Measurements from ENCODE around the gene OTUD5.
A peak's percentile ranks its signal among the peaks of the same experiment; 100 is the strongest.

OTUD5 gene

GRCh38 chrX:48935301-48935670 is 22.1 kb downstream of the OTUD5 start:
- DNase-seq, result no peak

DNA sequence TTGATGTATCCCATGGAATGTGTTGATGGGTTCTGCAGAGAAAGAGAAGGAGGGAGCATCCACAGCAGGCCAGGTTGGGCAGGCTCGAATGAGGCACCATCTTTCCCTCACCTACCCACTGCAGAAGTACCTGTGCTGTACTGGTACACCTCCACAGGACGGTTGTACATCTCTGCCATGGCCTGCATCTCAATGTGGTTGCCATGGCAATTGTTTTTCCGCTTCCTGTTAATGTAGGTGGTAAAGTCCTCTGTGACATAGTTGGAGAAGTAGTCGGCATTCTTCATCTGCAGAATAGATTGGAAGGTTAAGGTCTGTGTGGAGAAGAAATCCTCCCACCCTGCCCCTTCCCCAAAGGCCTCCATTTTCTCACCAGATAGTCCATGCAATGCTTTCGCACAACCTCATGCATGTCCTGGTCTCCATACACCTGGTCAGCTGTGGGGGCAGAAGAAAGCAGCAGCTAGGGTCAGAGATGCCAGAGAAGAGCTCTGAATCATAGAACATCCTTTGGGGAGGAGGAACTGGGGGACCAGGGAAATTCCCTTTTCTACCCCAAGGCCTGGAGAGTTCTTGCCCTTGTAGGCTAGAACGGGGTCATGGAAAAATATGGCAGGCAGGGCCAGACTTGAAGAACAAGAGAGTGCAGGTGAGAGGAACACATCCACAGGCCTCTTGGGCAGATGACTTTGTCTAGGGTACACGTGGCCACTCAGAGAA is 22.7 kb downstream of the OTUD5 start:
- no peak for DNase-seq

GRCh38 chrX:48933757-48934156 is 23.6 kb downstream of the OTUD5 start:
- DNase-seq, result no peak

GRCh38 chrX:48927736-48928382 is 29.5 kb downstream of the OTUD5 start:
- no peak for DNase-seq

DNA sequence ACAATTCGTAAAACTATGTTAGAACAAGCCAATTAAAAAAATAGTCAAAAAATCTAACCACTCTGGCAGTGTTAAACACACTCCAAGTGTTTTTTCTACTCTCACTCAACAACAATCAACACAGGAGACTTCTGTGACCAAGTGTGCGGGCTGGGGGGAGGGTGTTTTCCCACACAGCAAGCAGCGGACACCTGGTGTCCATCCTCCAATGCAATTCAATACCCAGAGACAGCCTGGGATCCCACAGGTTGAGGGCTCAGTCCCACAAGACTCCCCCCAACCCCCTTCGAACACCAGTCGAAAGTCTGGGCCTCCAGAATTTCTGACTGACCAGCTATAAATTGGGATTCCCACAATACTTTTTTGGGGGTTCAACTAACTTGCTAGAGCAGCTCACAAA is 30.3 kb downstream of the OTUD5 start:
- no peak for DNase-seq

GRCh38 chrX:48924270-48924669 is 33.1 kb downstream of the OTUD5 start:
- DNase-seq, result no peak

DNA sequence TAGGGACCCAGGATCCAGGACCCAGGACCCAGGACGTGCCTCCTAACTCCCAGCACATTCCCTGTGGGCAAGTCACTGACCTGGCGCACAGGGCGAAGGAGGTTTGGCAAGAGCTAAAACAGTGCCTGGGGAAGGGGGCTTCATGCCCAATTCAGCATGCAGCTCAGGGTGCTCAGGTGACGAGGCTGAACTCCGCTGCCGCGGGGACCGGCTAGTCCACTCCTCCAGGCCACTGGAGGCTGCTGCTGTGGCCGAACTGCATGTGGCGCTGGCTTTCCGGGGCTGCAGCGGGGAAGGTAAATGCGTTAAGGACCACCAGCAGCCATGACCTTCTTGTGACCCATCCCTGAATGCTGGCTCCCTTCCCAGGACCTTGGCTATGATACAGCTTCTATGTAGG is 33.6 kb downstream of the OTUD5 start:
- DNase-seq, result no peak

DNA sequence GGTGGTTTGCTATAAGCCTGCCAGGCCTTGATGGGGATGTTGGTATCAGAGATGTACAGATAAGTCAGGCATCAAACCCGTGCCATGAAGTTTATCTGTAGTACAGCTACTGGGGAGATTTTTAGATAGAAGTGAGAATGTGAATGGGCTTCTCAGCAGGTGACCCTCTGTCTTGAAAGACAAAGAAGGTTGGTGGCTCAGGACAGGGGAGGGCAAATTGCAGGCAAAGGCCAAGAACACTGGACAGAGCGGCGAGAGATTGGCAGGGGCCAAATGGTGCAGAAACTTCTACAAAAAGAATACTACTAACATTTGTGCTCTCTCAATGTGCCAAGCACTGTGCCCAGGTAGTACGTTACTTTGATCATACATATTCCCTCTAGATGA is 36.7 kb downstream of the OTUD5 start:
- DNase-seq, result no peak

DNA sequence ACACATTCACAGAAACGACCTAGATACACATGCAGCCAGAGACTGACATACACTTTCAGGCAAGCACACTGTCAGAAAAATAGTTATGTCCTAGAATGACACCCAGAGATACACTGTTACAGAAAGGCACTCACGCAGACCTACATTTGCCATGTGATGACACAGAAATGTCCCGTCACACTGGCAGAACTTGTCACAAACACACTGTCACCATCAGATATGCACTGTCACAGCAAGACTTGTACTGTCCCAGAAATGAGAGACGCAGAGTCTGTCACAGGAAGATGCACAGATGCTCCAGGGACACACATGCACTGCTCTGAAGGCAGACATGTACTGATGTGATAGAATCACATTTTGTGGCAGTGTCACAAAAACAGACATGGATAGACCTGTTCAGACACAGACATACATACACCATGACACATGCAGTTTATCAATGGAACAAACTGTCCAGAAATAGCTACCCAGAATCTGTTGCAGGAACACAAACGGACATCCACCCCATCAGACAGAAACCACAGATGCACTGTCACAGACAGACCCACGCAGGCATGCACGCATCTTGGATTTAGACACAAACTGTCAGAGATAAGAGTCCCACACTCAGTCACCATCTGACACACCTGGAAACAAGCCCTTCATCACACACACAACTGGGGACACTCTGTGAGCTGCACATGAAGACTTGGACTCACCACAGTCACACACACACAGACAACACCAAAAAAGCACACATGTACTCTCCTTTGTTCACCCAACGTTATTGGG is 37.3 kb downstream of the OTUD5 start:
- no peak for DNase-seq

- no peak for DNase-seq
These were observed 38.0 kb downstream of the OTUD5 start for GRCh38 chrX:48919360-48919841.

GRCh38 chrX:48918643-48919340 is 38.6 kb downstream of the OTUD5 start, which contains the start of gene PIM2:
PIM2 (minus strand) TSS chrX:48919024; CDS start chrX:48918834, 190 bp downstream.
- DNase-seq, result peak; percentile 84

GRCh38 chrX:48918301-48918642 is 39.1 kb downstream of the OTUD5 start:
- DNase-seq, result no peak

- peak; percentile 75 for DNase-seq
These were observed 40.0 kb downstream of the OTUD5 start for GRCh38 chrX:48917139-48918001.

- DNase-seq, result no peak
These were observed 42.6 kb downstream of the OTUD5 start for GRCh38 chrX:48914593-48915493.

DNA sequence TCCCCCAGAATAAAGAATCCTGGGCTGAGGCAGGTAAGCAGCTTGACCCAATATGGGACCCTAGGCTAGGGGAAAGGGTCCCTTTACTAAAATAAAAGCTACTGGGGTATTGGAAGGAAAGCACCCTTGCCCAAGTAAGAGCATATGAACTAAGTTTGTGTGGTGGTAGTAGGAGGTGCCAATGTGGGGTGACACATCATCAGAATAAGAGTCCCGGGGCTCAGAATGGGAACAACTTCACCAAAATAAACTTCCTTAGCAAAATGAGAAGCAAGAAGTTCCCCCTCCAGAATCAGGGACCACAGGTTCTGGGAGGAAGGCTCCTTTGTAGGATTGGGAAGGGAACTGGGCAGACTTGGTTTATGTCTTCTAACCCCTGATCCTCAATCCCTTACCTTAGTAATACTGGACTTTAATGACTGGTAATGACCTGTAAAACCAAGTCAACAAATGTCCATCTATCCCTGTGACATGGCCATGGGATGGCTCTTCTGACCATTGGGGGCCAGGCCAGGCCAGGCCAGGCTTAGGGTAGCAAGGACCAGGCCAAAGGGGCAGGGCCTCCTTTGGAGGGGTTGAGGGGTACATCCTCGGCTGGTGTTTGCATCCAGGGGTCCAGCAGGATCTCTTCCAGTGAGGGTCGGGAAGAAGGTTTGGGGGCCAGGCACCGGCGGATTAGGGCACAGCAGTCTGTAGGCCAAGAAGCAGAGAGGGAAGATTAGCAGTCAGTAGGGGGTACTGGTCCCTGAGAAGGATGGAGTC is 43.6 kb downstream of the OTUD5 start:
- no peak for DNase-seq

DNA sequence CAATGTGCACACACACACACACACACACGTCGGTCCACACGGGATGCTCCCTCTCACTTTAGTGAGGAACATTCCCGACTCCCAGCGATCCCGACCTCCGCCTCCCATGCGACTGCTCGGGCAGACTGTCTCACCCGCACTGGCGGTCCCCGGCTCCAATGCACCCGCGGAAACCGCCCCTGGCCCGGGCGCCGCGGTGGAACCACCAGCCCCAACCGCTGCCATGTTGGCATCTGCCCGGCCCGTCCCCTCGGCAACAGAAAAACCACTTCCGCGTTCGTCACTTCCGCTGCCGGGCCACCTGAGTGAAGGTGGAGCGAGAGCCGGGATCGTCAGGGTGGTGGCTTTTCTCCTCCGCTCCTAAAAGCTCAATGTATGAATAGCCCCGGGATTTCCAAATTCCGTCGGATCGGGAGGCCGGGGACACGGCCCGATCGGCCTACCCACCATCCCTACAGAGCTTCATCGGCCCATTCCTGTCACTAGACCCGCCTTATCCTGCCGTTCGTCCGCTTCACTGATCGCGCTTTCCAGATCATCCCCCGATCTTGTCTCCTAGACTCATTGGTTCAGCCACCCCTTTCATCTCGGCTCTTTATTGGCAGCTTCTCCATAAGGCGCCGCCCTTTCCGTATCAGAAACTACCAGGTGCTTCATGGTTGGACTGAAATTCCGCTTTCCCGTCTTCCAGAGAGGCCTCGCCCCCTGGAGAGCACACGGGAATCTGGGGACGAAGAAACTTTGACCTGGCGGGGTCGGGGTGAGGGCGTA is 45.8 kb downstream of the OTUD5 start, which contains the start of gene SLC35A2:
Gene SLC35A2 (minus strand): TSS at position 235 of the 771 bp plus-strand sequence. CDS start 10 bp downstream, at position 225.
- DNase-seq, result peak; percentile 81

- no peak for DNase-seq
These were observed 46.4 kb downstream of the OTUD5 start for GRCh38 chrX:48910926-48911411.

- no peak for DNase-seq
These were observed 47.6 kb downstream of the OTUD5 start for GRCh38 chrX:48909703-48910294.

DNA sequence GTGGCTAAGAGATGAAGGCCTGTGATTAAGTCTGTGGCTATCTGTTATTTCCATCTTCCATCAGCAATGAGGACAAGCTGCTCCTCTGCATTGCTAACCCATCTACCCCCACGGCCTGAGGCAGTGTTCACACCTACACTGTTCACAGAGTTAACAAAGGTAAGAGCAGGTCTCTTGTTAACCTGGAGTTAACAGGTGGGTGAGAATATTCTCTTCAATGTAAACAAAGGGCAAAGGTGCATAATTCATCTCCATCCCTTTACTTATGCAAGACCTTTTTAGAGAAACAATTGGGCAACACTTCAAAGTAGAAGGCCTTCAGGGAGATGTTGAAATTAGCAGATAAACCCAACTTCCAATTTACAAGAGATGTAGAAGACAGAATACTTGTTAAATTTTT is 48.8 kb downstream of the OTUD5 start:
- DNase-seq, result no peak
